Loucy (cell line): ENCODE data around the gene CCL18.
"Not testable (repeated sequence)": the region's sequence is repeated elsewhere in the genome, so short reads cannot be mapped to it uniquely, and the experiment has no call there.

ENCODE experiments used
- H2AFZ ChIP-seq: fragments of 200-600 bp; sonication (generic); 2 replicates; pipeline ENCODE4 v1.6.0; 2016; ENCODE audit warnings: antibody characterized with exemption, mild to moderate bottlenecking, low read length, moderate library complexity
- H3F3A ChIP-seq: fragments of 200-600 bp; 2 replicates; pipeline ENCODE4 v1.6.0; 2016; ENCODE audit warnings: antibody characterized with exemption, low read depth, mild to moderate bottlenecking
- H3K27me3 ChIP-seq: fragments of 200-600 bp; sonication (generic); 2 replicates; pipeline ENCODE4 v1.6.1; 2014; ENCODE audit warnings: low read length, mild to moderate bottlenecking; ENCODE audit not compliant: insufficient read depth, poor library complexity, severe bottlenecking
- H3K36me3 ChIP-seq: fragments of 200-600 bp; sonication (generic); 2 replicates; pipeline ENCODE4 v1.6.1; 2016; ENCODE audit warnings: low read length; ENCODE audit not compliant: insufficient read depth
- H3K4me1 ChIP-seq: fragments of 200-600 bp; sonication (generic); 2 replicates; pipeline ENCODE4 v1.5.1; 2014; ENCODE audit warnings: low read length, mild to moderate bottlenecking; ENCODE audit not compliant: insufficient read depth, poor library complexity, severe bottlenecking
- H3K4me2 ChIP-seq: fragments of 200-600 bp; sonication (generic); 2 replicates; pipeline ENCODE4 v1.6.0; 2014; ENCODE audit warnings: antibody characterized with exemption, low read length, low read depth, mild to moderate bottlenecking; ENCODE audit not compliant: poor library complexity, severe bottlenecking
- H3K4me3 ChIP-seq: fragments of 200-600 bp; sonication (generic); 2 replicates; pipeline ENCODE4 v1.5.1; 2014; ENCODE audit warnings: low read length, mild to moderate bottlenecking, mixed read lengths; ENCODE audit not compliant: poor library complexity, severe bottlenecking
- H3K79me2 ChIP-seq: fragments of 200-600 bp; sonication (generic); 2 replicates; pipeline ENCODE4 v1.6.1; 2014; ENCODE audit warnings: low read length; ENCODE audit not compliant: insufficient read depth
- H3K9ac ChIP-seq: fragments of 200-600 bp; sonication (generic); 2 replicates; pipeline ENCODE4 v1.6.0; 2014; ENCODE audit warnings: mild to moderate bottlenecking, low read depth, low read length, moderate library complexity; ENCODE audit not compliant: poor library complexity, severe bottlenecking
- H3K9me2 ChIP-seq: fragments of 200-600 bp; sonication (generic); replicated peaks from 2 replicates; pipeline ENCODE4 v1.6.1; 2016; ENCODE audit warnings: low read depth, low read length, mixed read lengths
- H3K9me3 ChIP-seq: fragments of 200-600 bp; sonication (generic); 2 replicates; pipeline ENCODE4 v1.6.1; 2014; ENCODE audit warnings: mild to moderate bottlenecking, antibody characterized with exemption, low read length, low read depth; ENCODE audit not compliant: insufficient read depth
- H4K20me1 ChIP-seq: fragments of 200-600 bp; sonication (generic); 2 replicates; pipeline ENCODE4 v1.6.0; 2014; ENCODE audit warnings: antibody characterized with exemption, low read length, mild to moderate bottlenecking; ENCODE audit not compliant: insufficient read depth, poor library complexity, severe bottlenecking
- CTCF ChIP-seq: fragments of 200-600 bp; sonication (generic); conservative IDR thresholded peaks from 2 replicates; pipeline ENCODE4 v1.5.1; 2014; ENCODE audit warnings: mild to moderate bottlenecking, antibody characterized with exemption, low read length
- EZH2phosphoT487 ChIP-seq: fragments of 200-600 bp; IDR thresholded peaks from 2 replicates; pipeline ENCODE4 v1.6.1; 2018; ENCODE audit warnings: antibody characterized with exemption, mild to moderate bottlenecking, moderate library complexity, borderline replicate concordance

CCL18 gene

GRCh38 chr17:36095992-36096391 lies 31.9 kb downstream of the CCL18 start:
- Histone ChIP-seq H3F3A (no peaks in the 10 kb centered on the region), H3K4me1 (peaks cover 8% of the 10 kb centered on the region), H3K4me2 (no peak overlapping the region), H2AFZ (no peak overlapping the region), H3K4me3 (no peak overlapping the region), H3K9me2 (no peaks in the 10 kb centered on the region), H4K20me1 (no peaks in the 10 kb centered on the region), H3K36me3 (no peaks in the 10 kb centered on the region), H3K27me3 (no peaks in the 10 kb centered on the region), H3K9me3 (no peaks in the 10 kb centered on the region), H3K9ac (no peak overlapping the region), H3K79me2 (no peaks in the 10 kb centered on the region)
- no peak for TF ChIP-seq CTCF
- TF ChIP-seq EZH2phosphoT487, result no peak

- not testable (repeated sequence) for H3K4me1 ChIP-seq
Measured at GRCh38 chr17:36099004-36099403, 34.9 kb downstream of the CCL18 start.

GRCh38 chr17:36103401-36103975 lies 39.4 kb downstream of the CCL18 start, which contains the start of gene CCL4:
CCL4 (plus strand) TSS chr17:36103827; CDS start chr17:36103906, 79 bp downstream.
- H3K4me1 ChIP-seq, H3K4me2 ChIP-seq, H3K4me3 ChIP-seq, H3K9me2 ChIP-seq, H3K9ac ChIP-seq, H4K20me1 ChIP-seq, H2AFZ ChIP-seq, H3K36me3 ChIP-seq, H3K27me3 ChIP-seq, H3F3A ChIP-seq, H3K79me2 ChIP-seq, H3K9me3 ChIP-seq: not testable (repeated sequence)

More at GRCh38 chr17:36099004-36099403, 34.9 kb downstream of the CCL18 start:
- not testable (repeated sequence) for H2AFZ ChIP-seq, H3K27me3 ChIP-seq, H3K9me2 ChIP-seq, H3K9me3 ChIP-seq, H3F3A ChIP-seq, H3K9ac ChIP-seq, H3K4me3 ChIP-seq, H3K36me3 ChIP-seq, H3K4me2 ChIP-seq, H3K79me2 ChIP-seq, H4K20me1 ChIP-seq

GRCh38 chr17:36104246-36104645 lies 40.2 kb downstream of the CCL18 start:
- H3F3A ChIP-seq, H3K9ac ChIP-seq, H3K9me2 ChIP-seq, H3K4me3 ChIP-seq, H4K20me1 ChIP-seq, H3K27me3 ChIP-seq, H3K4me2 ChIP-seq, H3K36me3 ChIP-seq, H2AFZ ChIP-seq, H3K4me1 ChIP-seq, H3K79me2 ChIP-seq, H3K9me3 ChIP-seq: not testable (repeated sequence)
